Testis (tissue), 3 donors: ENCODE data around the gene MYO1D. TPM values are rescaled to one million over a fixed set of nuclear protein-coding genes. Genes with fewer than 3 reads are reported as not detected.

Source experiments
- DNase-seq: peaks from one replicate; pipeline ENCODE4 v3.0.0-alpha.2; 2019
- H3K27ac ChIP-seq, 2 donors: fragments of 200-600 bp; sonication (generic); one replicate each; pipeline ENCODE4 v1.5.1; 2019
- H3K27me3 ChIP-seq: fragments of 200-600 bp; sonication (generic); one replicate; pipeline ENCODE4 v1.5.1; 2019
- H3K36me3 ChIP-seq: fragments of 200-600 bp; sonication (generic); one replicate; pipeline ENCODE4 v1.5.1; 2017; ENCODE audit warnings: low read depth; ENCODE audit errors: missing control alignments
- H3K4me1 ChIP-seq: fragments of 200-600 bp; sonication (generic); one replicate; pipeline ENCODE4 v1.5.1; 2019
- H3K4me3 ChIP-seq, 2 donors: fragments of 200-600 bp; sonication (generic); one replicate each; pipeline ENCODE4 v1.5.1; 2017 to 2019
- H3K9me3 ChIP-seq: fragments of 200-600 bp; sonication (generic); one replicate; pipeline ENCODE4 v1.5.1; 2017
- CTCF ChIP-seq, 3 experiments: fragments of 450-650 bp in 2 of 3; fragments of 200-600 bp in 1 of 3; sonication (generic) in 1 of 3; IDR thresholded peaks; one replicate each; pipeline ENCODE4 v1.5.1; 2016 to 2019; ENCODE audit warnings: antibody characterized with exemption in 3 of 3, mild to moderate bottlenecking in 2 of 3, moderate library complexity in 1 of 3
- POLR2A ChIP-seq: fragments of 450-650 bp; IDR thresholded peaks from one replicate; pipeline ENCODE4 v1.6.1; 2017; ENCODE audit warnings: antibody characterized with exemption, mild to moderate bottlenecking, moderate library complexity
- WGBS, 2 donors: methylation state at CpG; one replicate each; pipeline ENCODE4 v1.1.5; 2018; 5-methylcytosine and 5-hydroxymethylcytosine counted together
- intact Hi-C: fragments of 100-400 bp; cut with DNase I; formaldehyde crosslinking; loops from one replicate; pipeline ENCODE4 v1.15.1; 2023; ENCODE audit warnings: low total_unique reads
- polyA plus RNA-seq: library from polyadenylated mRNA; stranded (reverse); fragments of 350-450 nt; fragmentation: Illumina TruSeq; extraction: RNeasy Lipid Tissue Mini Kit (QIAGEN cat#74804); gene quantifications from one replicate; pipeline ENCODE4 v1.2.3, GENCODE V29; 2014; ENCODE audit warnings: low read depth, low replicate concordance; ENCODE audit not compliant: insufficient read depth
- total RNA-seq, 2 donors: library from RNA; depleted of rRNA; stranded (reverse); fragments of >200 nt; gene quantifications; one replicate each; pipeline ENCODE4 v1.2.3, GENCODE V29; 2016

MYO1D gene
- total and polyA plus RNA-seq, 3 donors from 2014 or later: 29.5 to 34.1 (median 33.6) TPM

GRCh38 chr17:32862940-32863339 is 14.0 kb downstream of the MYO1D start:
- Histone ChIP-seq H3K4me1 (peaks cover 5% of the 10 kb centered on the region), H3K9me3 (no peaks in the 10 kb centered on the region), H3K27ac (no peak overlapping the region), H3K36me3 (no peaks in the 10 kb centered on the region), H3K27me3 (no peaks in the 10 kb centered on the region), H3K4me3 (no peak overlapping the region)
- 96 to 100% methylated on average over 2 of the region's 2 CpGs for WGBS, 2 donors
- intact Hi-C loops: no loop called here
- TF ChIP-seq CTCF (IDR thresholded peaks at IDR 0.05) (no peak), POLR2A (no peak)
- DNase-seq: no peak

GRCh38 chr17:32861981-32862380 is 14.9 kb downstream of the MYO1D start:
- TF ChIP-seq CTCF (IDR thresholded peaks at IDR 0.05) (no peak), POLR2A (no peak)
- Histone ChIP-seq H3K36me3 (no peaks in the 10 kb centered on the region), H3K4me3 (no peak overlapping the region), H3K9me3 (no peaks in the 10 kb centered on the region), H3K27ac (no peak overlapping the region), H3K4me1 (peaks cover 5% of the 10 kb centered on the region), H3K27me3 (no peaks in the 10 kb centered on the region)
- WGBS, 2 donors: 94 to 95% methylated on average over 4 of the region's 4 CpGs
- intact Hi-C loops: no loop called here
- DNase-seq: no peak

- intact Hi-C loops: no loop called here
- Histone ChIP-seq H3K4me1 (peaks cover 5% of the 10 kb centered on the region), H3K4me3 (no peak overlapping the region), H3K36me3 (no peaks in the 10 kb centered on the region), H3K27me3 (no peaks in the 10 kb centered on the region), H3K9me3 (no peaks in the 10 kb centered on the region), H3K27ac (no peak overlapping the region)
- DNase-seq: no peak
- TF ChIP-seq POLR2A: no peak
- TF ChIP-seq CTCF (IDR thresholded peaks at IDR 0.05): no peak
- 71 to 72% methylated on average over 2 of the region's 2 CpGs for WGBS, 2 donors
Measured at GRCh38 chr17:32859857-32860525, 16.9 kb downstream of the MYO1D start.

DNA sequence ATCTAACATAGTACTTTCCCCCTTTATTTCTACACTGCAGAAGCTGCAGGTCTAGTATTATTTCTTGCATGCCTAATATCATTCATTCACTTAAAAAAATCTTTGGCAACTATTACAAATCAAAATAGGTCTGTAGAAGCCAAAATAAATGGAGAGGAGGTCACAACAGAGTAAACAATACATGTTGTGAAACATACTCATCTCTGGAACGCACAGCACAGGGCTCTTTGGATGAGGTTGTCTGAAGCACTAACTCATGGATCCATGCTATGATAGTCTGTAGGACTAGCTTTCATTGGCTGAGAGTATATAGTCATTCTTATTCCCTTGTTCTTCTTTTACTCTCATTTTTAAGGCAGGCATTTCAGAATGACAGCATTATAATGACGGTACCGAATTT is 21.3 kb downstream of the MYO1D start:
- Histone ChIP-seq H3K4me3 (no peak overlapping the region), H3K27ac (no peak overlapping the region), H3K4me1 (peaks cover 5% of the 10 kb centered on the region), H3K27me3 (no peaks in the 10 kb centered on the region), H3K9me3 (no peaks in the 10 kb centered on the region), H3K36me3 (no peaks in the 10 kb centered on the region)
- 91 to 95% methylated on average over 3 of the region's 3 CpGs for WGBS, 2 donors
- no peak for DNase-seq
- no peak for TF ChIP-seq POLR2A
- TF ChIP-seq CTCF (IDR thresholded peaks at IDR 0.05): no peak
- intact Hi-C loops: no loop called here

- Histone ChIP-seq H3K4me1 (peaks cover 2% of the 10 kb centered on the region), H3K4me3 (no peak overlapping the region), H3K27me3 (no peaks in the 10 kb centered on the region), H3K36me3 (no peaks in the 10 kb centered on the region), H3K9me3 (no peaks in the 10 kb centered on the region), H3K27ac (no peak overlapping the region)
- 83 to 90% methylated on average over 5 of the region's 5 CpGs for WGBS, 2 donors
- TF ChIP-seq POLR2A (no peak), CTCF (IDR thresholded peaks at IDR 0.05) (no peak)
- intact Hi-C loops: no loop called here
- no peak for DNase-seq
Measured at GRCh38 chr17:32854832-32855389, 22.0 kb downstream of the MYO1D start.
